Endothelial cell of umbilical vein (primary cell): ENCODE data around the gene PYGB. TPM values are rescaled to one million over a fixed set of nuclear protein-coding genes. Genes with fewer than 3 reads are reported as not detected.

Source experiments
- BruUV-seq: library from RNA; stranded (reverse); fragments of 400-500 nt; replicated peaks from 2 replicates; lab custom pipeline; 2021; lab: Mats Ljungman, UMichigan
- CTCF ChIA-PET: fragments of 300-600, 350-600 bp; sonication (Branson Sonifier 250); formaldehyde crosslinking; loops from one replicate; lab custom pipeline; 2021; ENCODE audit warnings: antibody characterized with exemption, inconsistent platforms; lab: Charles Lee
- POLR2A ChIA-PET: fragments of 300-600, 350-600 bp; sonication (Branson Sonifier 250); formaldehyde crosslinking; loops from one replicate; lab custom pipeline; 2021; ENCODE audit warnings: antibody characterized with exemption, inconsistent platforms; lab: Charles Lee
- DNase-seq: peaks from one replicate; pipeline ENCODE4 v3.0.0-alpha.2; 2011; ENCODE audit warnings: low read depth, low spot score
- FAIRE-seq: peaks from 2 replicates; lab custom pipeline; 2011; peaks lifted over from hg19 to GRCh38; lab: Jason Lieb, UNC
- H2AFZ ChIP-seq: 2 replicates; pipeline ENCODE4 v1.6.0; 2012; ENCODE audit warnings: low read depth, low read length, control low read depth, inconsistent platforms
- H3K27ac ChIP-seq: 2 replicates; pipeline ENCODE4 v1.5.1; 2011; ENCODE audit warnings: low read depth, mild to moderate bottlenecking, control low read depth, low read length, moderate library complexity; ENCODE audit not compliant: insufficient read depth
- H3K27me3 ChIP-seq, 2 experiments: 2 replicates each; pipeline versions ENCODE4 v1.6.0 to v1.6.1; 2011; ENCODE audit warnings: low read length in 2 of 2, mixed read lengths in 1 of 2; ENCODE audit not compliant: control insufficient read depth in 2 of 2, insufficient read depth in 2 of 2
- H3K36me3 ChIP-seq, 2 experiments: 2 replicates in 1 of 2; 3 replicates in 1 of 2; pipeline ENCODE4 v1.5.1; 2011; ENCODE audit warnings: low read length in 2 of 2, mild to moderate bottlenecking in 1 of 2, moderate library complexity in 1 of 2; ENCODE audit not compliant: control insufficient read depth in 2 of 2, insufficient read depth in 2 of 2; ENCODE audit errors: extremely low read depth in 1 of 2
- H3K4me1 ChIP-seq: 3 replicates; pipeline ENCODE4 v1.5.1; 2011; ENCODE audit warnings: mild to moderate bottlenecking, low read length; ENCODE audit not compliant: control insufficient read depth, insufficient read depth; ENCODE audit errors: extremely low read depth
- H3K4me2 ChIP-seq: 2 replicates; pipeline ENCODE4 v1.6.1; 2011; ENCODE audit warnings: low read length, control low read depth, mixed read lengths; ENCODE audit not compliant: insufficient read depth
- H3K4me3 ChIP-seq, 3 experiments: fragments of 200-600 bp in 1 of 3; sonication (generic), shearing (Covaris generic) in 1 of 3; replicated peaks in 1 of 3; 2 replicates each; pipeline ENCODE4 v1.5.1; 2011 to 2016; ENCODE audit warnings: control low read depth in 3 of 3, low read length in 3 of 3, mild to moderate bottlenecking in 2 of 3, inconsistent platforms in 1 of 3, low read depth in 1 of 3, moderate library complexity in 1 of 3; ENCODE audit not compliant: insufficient read depth in 1 of 3
- H3K79me2 ChIP-seq: 2 replicates; pipeline ENCODE4 v1.6.0; 2012; ENCODE audit warnings: low read length, inconsistent platforms; ENCODE audit not compliant: control insufficient read depth, insufficient read depth
- H3K9ac ChIP-seq: replicated peaks from 2 replicates; pipeline ENCODE3; 2011; ENCODE audit warnings: low read length, control low read depth; ENCODE audit not compliant: insufficient read depth; ENCODE audit errors: extremely low read depth
- H3K9me1 ChIP-seq: replicated peaks from 3 replicates; pipeline ENCODE4 v1.6.0; 2011; ENCODE audit warnings: mild to moderate bottlenecking, low read length; ENCODE audit not compliant: control insufficient read depth, insufficient read depth; ENCODE audit errors: extremely low read depth
- H3K9me3 ChIP-seq: replicated peaks from 2 replicates; pipeline ENCODE4 v1.5.1; 2012; ENCODE audit warnings: low read length, inconsistent platforms; ENCODE audit not compliant: control insufficient read depth, insufficient read depth
- H4K20me1 ChIP-seq: replicated peaks from 2 replicates; pipeline ENCODE3; 2011; ENCODE audit warnings: mild to moderate bottlenecking, low read length; ENCODE audit not compliant: control insufficient read depth, insufficient read depth; ENCODE audit errors: extremely low read depth
- CTCF ChIP-seq, 2 donors: IDR thresholded peaks; 1 replicate in 1 of 2; 2 replicates in 1 of 2; pipeline ENCODE4 v1.5.1; 2011; ENCODE audit warnings: low read length in 2 of 2, mild to moderate bottlenecking in 2 of 2, moderate library complexity in 2 of 2, control low read depth in 1 of 2, inconsistent platforms in 1 of 2, low read depth in 1 of 2; ENCODE audit not compliant: insufficient read depth in 1 of 2; ENCODE audit errors: extremely low read depth in 1 of 2
- EZH2 ChIP-seq: IDR thresholded peaks from 2 replicates; pipeline ENCODE4 v1.6.1; 2012; ENCODE audit warnings: borderline replicate concordance, low read depth, mild to moderate bottlenecking, moderate library complexity, low read length, inconsistent platforms; ENCODE audit not compliant: severe bottlenecking
- FOS ChIP-seq: IDR thresholded peaks from 2 replicates; pipeline ENCODE4 v1.6.1; 2011; ENCODE audit warnings: mild to moderate bottlenecking, low read length, moderate library complexity, borderline replicate concordance; ENCODE audit not compliant: insufficient read depth
- GATA2 ChIP-seq: IDR thresholded peaks from 2 replicates; pipeline ENCODE4 v1.7.0; 2011; ENCODE audit warnings: low read depth, mild to moderate bottlenecking, moderate library complexity, mixed read lengths, low read length; ENCODE audit not compliant: insufficient read length, insufficient read depth
- JUN ChIP-seq: IDR thresholded peaks from 2 replicates; pipeline ENCODE4 v1.6.1; 2011; ENCODE audit warnings: borderline replicate concordance, low read depth; ENCODE audit not compliant: insufficient read length, insufficient read depth
- MAX ChIP-seq: IDR thresholded peaks from 2 replicates; pipeline ENCODE4 v1.6.1; 2011; ENCODE audit not compliant: insufficient read depth, insufficient read length
- MYC ChIP-seq: IDR thresholded peaks from one replicate; pipeline ENCODE4 v1.6.1; 2011; ENCODE audit warnings: mild to moderate bottlenecking, low read depth, low read length
- POLR2A ChIP-seq: IDR thresholded peaks from 2 replicates; pipeline ENCODE4 v1.6.1; 2012; ENCODE audit warnings: low read depth, mild to moderate bottlenecking, control low read depth, low read length
- POLR2AphosphoS5 ChIP-seq: IDR thresholded peaks from 2 replicates; pipeline ENCODE4 v1.6.1; 2012; ENCODE audit warnings: low read depth, mild to moderate bottlenecking, control low read depth, low read length, moderate library complexity; ENCODE audit not compliant: insufficient read depth
- dilution Hi-C: fragments of 300-500 bp; cut with MboI; formaldehyde crosslinking; loops from one replicate; pipeline ENCODE4 v1.15.0; 2019; ENCODE audit warnings: low sequenced_read_pairs; ENCODE audit not compliant: extremely low pct_ligation_motif_present
- intact Hi-C: fragments of 100-400 bp; cut with micrococcal nuclease; formaldehyde crosslinking; loops from one replicate; pipeline ENCODE4 v1.10.0; 2022
- polyA plus RNA-seq, 4 experiments: library from polyadenylated mRNA; depleted of rRNA in 3 of 4; stranded (reverse) in 3 of 4; unstranded in 1 of 4; fragments of >200 nt; gene quantifications; 2 replicates each; pipeline versions ENCODE4 v1.2.1 to v1.2.3, GENCODE V29; 2011 to 2012; ENCODE audit warnings: missing spikeins in 1 of 4
- total RNA-seq: library from RNA; stranded (reverse); gene quantifications from 2 replicates; pipeline ENCODE4 v1.2.3, GENCODE V29; 2021

The PYGB gene
- total and polyA plus RNA-seq, 2 donors (not counting 3 experiments of a cell fraction or from before 2014, with no cell fraction given): 36.1 to 60.2 TPM

- FAIRE-seq: no peak
- no TSS peak for BruUV-seq
- intact Hi-C loops: no loop called here
- Histone ChIP-seq H3K4me2 (no peak overlapping the region), H3K9me3 (no peaks in the 10 kb centered on the region), H3K9me1 (no peaks in the 10 kb centered on the region), H3K9ac (no peak overlapping the region), H2AFZ (no peak overlapping the region), H4K20me1 (no peaks in the 10 kb centered on the region), H3K79me2 (peaks cover 77% of the 10 kb centered on the region), H3K4me3 (no peak overlapping the region), H3K27me3 (no peaks in the 10 kb centered on the region), H3K36me3 (peaks cover 2 to 3% of the 10 kb centered on the region in 2 experiments), H3K27ac (no peak overlapping the region), H3K4me1 (peaks cover 11% of the 10 kb centered on the region)
- CTCF ChIA-PET: interaction anchor here (1.0 kb wide), 1 partner anchor 9 kb away, joined by 3 read pairs; no protein-coding TSS in a partner anchor
- DNase-seq: no peak
- POLR2A ChIA-PET: no interaction called here
- TF ChIP-seq MYC: no peak
- TF ChIP-seq CTCF (IDR thresholded peaks at IDR 0.05; ENCODE audit: extremely low read depth in 1 of 2, insufficient read depth in 1 of 2, low read depth in 1 of 2, low read length in 2 of 2): no peak
- no peak for TF ChIP-seq POLR2AphosphoS5
- TF ChIP-seq MAX: no peak
- TF ChIP-seq GATA2: no peak
- TF ChIP-seq POLR2A: no peak
- TF ChIP-seq EZH2: no peak
- TF ChIP-seq FOS: no peak
- no peak for TF ChIP-seq JUN
- dilution Hi-C loops: no loop called here
These were observed 4.4 kb downstream of the PYGB start for GRCh38 chr20:25252230-25252651.
